Measurements from ENCODE around the gene KLHL3.

KLHL3 gene

DNA sequence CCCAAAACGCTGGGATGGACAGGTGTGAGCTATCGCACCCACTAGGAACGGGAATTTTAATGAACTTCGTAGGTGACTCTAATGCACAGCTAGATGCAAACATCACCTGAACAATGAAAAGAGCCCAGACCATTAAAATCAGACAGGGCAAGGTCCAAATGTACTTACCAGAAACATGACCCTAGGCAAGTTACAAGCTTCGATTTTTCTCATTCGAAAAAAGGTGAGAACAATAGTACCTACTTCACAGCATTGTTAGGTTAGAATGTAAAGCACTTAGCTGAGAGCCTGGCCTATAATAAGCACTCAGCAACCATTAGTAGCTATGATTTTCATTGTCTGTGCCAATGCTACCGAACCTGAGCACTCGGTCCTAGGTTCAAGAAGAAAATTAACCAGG lies 5.8 kb upstream of the KLHL3 start:
- Histone ChIP-seq H3K4me3 (ENCODE audit: insufficient read depth, low read length, poor library complexity, severe bottlenecking) (no peak overlapping the region), H3K4me2 (ENCODE audit: low read depth, low read length, poor library complexity, severe bottlenecking) (no peak overlapping the region), H3K9me3 (ENCODE audit: insufficient read depth, low read length) (no peaks in the 10 kb centered on the region), H3K27ac (ENCODE audit: low read depth, low read length) (no peak overlapping the region), H2AFZ (ENCODE audit: low read depth, low read length, severe bottlenecking) (no peak overlapping the region), H3F3A (ENCODE audit: insufficient read depth) (no peaks in the 10 kb centered on the region), H3K9ac (ENCODE audit: low read length) (no peak overlapping the region), H3K79me2 (ENCODE audit: insufficient read depth, low read length) (no peaks in the 10 kb centered on the region), H3K9me2 (replicated peaks; ENCODE audit: insufficient read depth, low read length) (no peaks in the 10 kb centered on the region), H3K36me3 (ENCODE audit: low read length) (no peaks in the 10 kb centered on the region), H3K27me3 (ENCODE audit: low read length) (no peaks in the 10 kb centered on the region), H4K20me1 (ENCODE audit: low read depth, low read length) (no peaks in the 10 kb centered on the region)
- no peak for TF ChIP-seq EZH2phosphoT487 (conservative IDR thresholded peaks at IDR 0.05; ENCODE audit: low read length)
- TF ChIP-seq, protein P1, sequence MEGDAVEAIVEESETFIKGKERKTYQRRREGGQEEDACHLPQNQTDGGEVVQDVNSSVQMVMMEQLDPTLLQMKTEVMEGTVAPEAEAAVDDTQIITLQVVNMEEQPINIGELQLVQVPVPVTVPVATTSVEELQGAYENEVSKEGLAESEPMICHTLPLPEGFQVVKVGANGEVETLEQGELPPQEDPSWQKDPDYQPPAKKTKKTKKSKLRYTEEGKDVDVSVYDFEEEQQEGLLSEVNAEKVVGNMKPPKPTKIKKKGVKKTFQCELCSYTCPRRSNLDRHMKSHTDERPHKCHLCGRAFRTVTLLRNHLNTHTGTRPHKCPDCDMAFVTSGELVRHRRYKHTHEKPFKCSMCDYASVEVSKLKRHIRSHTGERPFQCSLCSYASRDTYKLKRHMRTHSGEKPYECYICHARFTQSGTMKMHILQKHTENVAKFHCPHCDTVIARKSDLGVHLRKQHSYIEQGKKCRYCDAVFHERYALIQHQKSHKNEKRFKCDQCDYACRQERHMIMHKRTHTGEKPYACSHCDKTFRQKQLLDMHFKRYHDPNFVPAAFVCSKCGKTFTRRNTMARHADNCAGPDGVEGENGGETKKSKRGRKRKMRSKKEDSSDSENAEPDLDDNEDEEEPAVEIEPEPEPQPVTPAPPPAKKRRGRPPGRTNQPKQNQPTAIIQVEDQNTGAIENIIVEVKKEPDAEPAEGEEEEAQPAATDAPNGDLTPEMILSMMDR (IDR thresholded peaks at IDR 0.05; ENCODE audit: insufficient read depth, low read length, poor library complexity, severe bottlenecking): no peak

DNA sequence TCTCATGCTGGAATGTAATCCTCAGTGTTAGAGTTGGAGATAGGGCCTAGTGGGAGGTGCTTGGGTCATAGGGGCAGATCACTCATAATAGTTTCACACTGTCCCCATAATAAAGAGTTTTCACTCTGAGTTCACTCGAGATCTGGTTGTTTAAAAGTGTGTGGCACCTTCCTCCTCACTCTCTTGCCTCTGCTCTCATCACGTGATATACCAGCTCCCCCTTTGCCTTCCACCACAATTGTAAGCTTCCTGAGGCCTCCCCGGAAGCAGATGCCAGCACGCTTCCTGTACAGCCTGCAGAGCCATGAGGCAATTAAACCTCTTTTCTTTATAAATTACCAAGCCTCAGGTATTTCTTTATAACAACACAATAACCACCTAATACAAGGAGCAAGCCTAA lies 3.8 kb upstream of the KLHL3 start:
- no peak overlapping the region for H3K4me2 ChIP-seq (ENCODE audit: low read depth, low read length, poor library complexity, severe bottlenecking)
- no peaks in the 10 kb centered on the region for H4K20me1 ChIP-seq (ENCODE audit: low read depth, low read length)
- no peak overlapping the region for H3K9ac ChIP-seq (ENCODE audit: low read length)
- no peak overlapping the region for H2AFZ ChIP-seq (ENCODE audit: low read depth, low read length, severe bottlenecking)
- no peaks in the 10 kb centered on the region for H3K9me2 ChIP-seq (replicated peaks; ENCODE audit: insufficient read depth, low read length)
- H3K4me3 ChIP-seq (ENCODE audit: insufficient read depth, low read length, poor library complexity, severe bottlenecking): no peak overlapping the region
- H3K27me3 ChIP-seq (ENCODE audit: low read length): no peaks in the 10 kb centered on the region
- no peak for TF ChIP-seq EZH2phosphoT487 (conservative IDR thresholded peaks at IDR 0.05; ENCODE audit: low read length)
- TF ChIP-seq, protein P1 (IDR thresholded peaks at IDR 0.05; ENCODE audit: insufficient read depth, low read length, poor library complexity, severe bottlenecking): no peak
- H3K27ac ChIP-seq (ENCODE audit: low read depth, low read length): no peak overlapping the region
- no peaks in the 10 kb centered on the region for H3K9me3 ChIP-seq (ENCODE audit: insufficient read depth, low read length)
- no peaks in the 10 kb centered on the region for H3F3A ChIP-seq (ENCODE audit: insufficient read depth)
- H3K36me3 ChIP-seq (ENCODE audit: low read length): no peaks in the 10 kb centered on the region
- H3K79me2 ChIP-seq (ENCODE audit: insufficient read depth, low read length): no peaks in the 10 kb centered on the region

DNA sequence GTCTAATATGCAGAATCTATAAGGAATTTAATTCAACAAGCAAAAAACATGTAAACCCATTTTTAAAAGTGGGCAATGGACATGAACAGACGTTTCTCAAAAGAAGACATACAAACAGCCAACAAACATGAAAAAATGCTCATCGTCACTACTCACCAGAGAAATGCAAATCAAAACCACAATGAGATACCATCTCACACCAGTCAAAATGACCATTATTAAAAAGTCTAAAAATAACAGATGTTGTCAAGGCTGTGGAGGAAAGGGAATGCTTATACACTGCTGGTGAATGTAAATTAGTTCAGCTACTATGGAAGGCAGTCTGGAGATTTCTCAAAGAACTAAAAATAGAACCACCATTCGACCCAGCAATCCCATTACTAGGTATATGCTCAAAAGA lies 3.1 kb upstream of the KLHL3 start:
- Histone ChIP-seq H3K27me3 (ENCODE audit: low read length) (no peaks in the 10 kb centered on the region), H3K27ac (ENCODE audit: low read depth, low read length) (no peak overlapping the region), H3K9me2 (replicated peaks; ENCODE audit: insufficient read depth, low read length) (no peaks in the 10 kb centered on the region), H3K9me3 (ENCODE audit: insufficient read depth, low read length) (no peaks in the 10 kb centered on the region), H3F3A (ENCODE audit: insufficient read depth) (no peaks in the 10 kb centered on the region), H3K9ac (ENCODE audit: low read length) (no peak overlapping the region), H2AFZ (ENCODE audit: low read depth, low read length, severe bottlenecking) (no peak overlapping the region), H3K4me2 (ENCODE audit: low read depth, low read length, poor library complexity, severe bottlenecking) (no peak overlapping the region), H3K79me2 (ENCODE audit: insufficient read depth, low read length) (no peaks in the 10 kb centered on the region), H3K36me3 (ENCODE audit: low read length) (no peaks in the 10 kb centered on the region), H4K20me1 (ENCODE audit: low read depth, low read length) (no peaks in the 10 kb centered on the region), H3K4me3 (ENCODE audit: insufficient read depth, low read length, poor library complexity, severe bottlenecking) (no peak overlapping the region)
- TF ChIP-seq, protein P1 (IDR thresholded peaks at IDR 0.05; ENCODE audit: insufficient read depth, low read length, poor library complexity, severe bottlenecking): no peak
- TF ChIP-seq EZH2phosphoT487 (conservative IDR thresholded peaks at IDR 0.05; ENCODE audit: low read length): no peak
